DOHH2 (cell line): Measurements from ENCODE around the gene PRIM1.

Experiments used
- EZH2phosphoT487 ChIP-seq: fragments of 200-600 bp; sonication (generic); IDR thresholded peaks from 2 replicates; pipeline ENCODE4 v1.6.1; 2017; ENCODE audit warnings: borderline replicate concordance, mild to moderate bottlenecking, antibody characterized with exemption, low read length, moderate library complexity, mixed read lengths
- TF ChIP-seq, protein P1 (sequence below): fragments of 200-600 bp; sonication (generic); IDR thresholded peaks from one replicate; pipeline ENCODE4 v1.5.1; 2014; ENCODE audit warnings: antibody characterized with exemption, mild to moderate bottlenecking, low read depth, low read length; ENCODE audit not compliant: poor library complexity, severe bottlenecking

DNA sequence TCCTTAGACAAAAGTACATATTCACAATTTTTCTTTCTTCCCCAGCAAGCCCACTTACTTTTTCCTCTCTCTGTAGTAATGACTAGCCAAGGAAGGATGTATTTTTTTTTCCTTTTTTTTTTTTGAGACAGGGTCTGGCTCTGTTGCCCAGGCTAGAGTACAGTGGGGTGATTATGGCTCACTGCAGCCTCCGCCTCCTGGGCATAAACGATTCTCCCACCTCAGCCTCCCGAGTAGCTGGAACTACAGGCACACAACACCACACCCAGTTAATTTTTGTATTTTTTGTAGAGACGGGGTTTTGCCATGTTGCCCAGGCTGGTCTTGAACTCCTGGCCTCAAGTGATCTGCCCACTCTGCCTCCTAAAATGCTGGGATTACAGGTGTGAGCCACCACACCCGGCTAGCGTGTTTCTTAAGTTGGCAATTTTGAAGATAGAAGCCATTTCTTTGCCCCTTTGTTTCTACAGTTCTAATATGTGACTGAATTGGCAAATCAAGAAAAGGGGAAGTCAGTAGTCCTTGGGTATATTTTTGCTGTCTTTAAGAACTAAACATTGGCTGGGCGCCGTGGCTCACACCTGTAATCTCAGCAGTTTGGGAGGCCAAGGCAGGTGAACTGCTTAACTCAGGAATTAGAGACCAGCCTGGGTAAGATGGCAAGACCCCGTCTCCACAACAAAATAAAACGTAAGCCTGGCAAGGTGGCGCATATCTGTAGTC lies 23.8 kb downstream of the PRIM1 start:
- TF ChIP-seq, protein P1, sequence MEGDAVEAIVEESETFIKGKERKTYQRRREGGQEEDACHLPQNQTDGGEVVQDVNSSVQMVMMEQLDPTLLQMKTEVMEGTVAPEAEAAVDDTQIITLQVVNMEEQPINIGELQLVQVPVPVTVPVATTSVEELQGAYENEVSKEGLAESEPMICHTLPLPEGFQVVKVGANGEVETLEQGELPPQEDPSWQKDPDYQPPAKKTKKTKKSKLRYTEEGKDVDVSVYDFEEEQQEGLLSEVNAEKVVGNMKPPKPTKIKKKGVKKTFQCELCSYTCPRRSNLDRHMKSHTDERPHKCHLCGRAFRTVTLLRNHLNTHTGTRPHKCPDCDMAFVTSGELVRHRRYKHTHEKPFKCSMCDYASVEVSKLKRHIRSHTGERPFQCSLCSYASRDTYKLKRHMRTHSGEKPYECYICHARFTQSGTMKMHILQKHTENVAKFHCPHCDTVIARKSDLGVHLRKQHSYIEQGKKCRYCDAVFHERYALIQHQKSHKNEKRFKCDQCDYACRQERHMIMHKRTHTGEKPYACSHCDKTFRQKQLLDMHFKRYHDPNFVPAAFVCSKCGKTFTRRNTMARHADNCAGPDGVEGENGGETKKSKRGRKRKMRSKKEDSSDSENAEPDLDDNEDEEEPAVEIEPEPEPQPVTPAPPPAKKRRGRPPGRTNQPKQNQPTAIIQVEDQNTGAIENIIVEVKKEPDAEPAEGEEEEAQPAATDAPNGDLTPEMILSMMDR: no peak
- no peak for TF ChIP-seq EZH2phosphoT487
